Amniotic epithelial cell (primary cell): ENCODE measurements around the gene DISC1.
A peak's percentile ranks its signal among the peaks of the same experiment; 100 is the strongest.
"Not testable (repeated sequence)": the region's sequence is repeated elsewhere in the genome, so short reads cannot be mapped to it uniquely, and the experiment has no call there.

Experiments used
- DNase-seq: peaks from one replicate; pipeline ENCODE4 v3.0.0-alpha.2; 2010; ENCODE audit warnings: low read depth

The DISC1 gene

DNA sequence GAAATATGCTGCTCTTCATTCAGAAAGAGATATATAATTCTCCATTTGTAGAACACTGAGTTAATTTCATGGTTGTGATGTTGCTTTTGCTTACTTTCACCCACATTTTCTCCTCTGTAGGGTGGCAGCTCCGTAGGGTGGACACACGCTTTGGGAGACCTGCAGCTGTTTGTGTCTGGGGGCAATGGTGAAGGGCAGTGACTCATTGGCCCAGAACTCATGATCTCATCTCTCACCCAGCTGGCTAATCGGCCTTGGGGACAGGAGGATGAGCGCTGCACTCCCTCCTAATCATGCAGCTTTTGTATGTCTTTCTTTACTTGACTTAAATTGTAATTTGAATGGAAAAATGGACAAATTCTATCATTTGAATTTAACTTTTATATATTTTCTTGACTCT is 9.6 kb downstream of the DISC1 start:
- peak; percentile 54 for DNase-seq

DNA sequence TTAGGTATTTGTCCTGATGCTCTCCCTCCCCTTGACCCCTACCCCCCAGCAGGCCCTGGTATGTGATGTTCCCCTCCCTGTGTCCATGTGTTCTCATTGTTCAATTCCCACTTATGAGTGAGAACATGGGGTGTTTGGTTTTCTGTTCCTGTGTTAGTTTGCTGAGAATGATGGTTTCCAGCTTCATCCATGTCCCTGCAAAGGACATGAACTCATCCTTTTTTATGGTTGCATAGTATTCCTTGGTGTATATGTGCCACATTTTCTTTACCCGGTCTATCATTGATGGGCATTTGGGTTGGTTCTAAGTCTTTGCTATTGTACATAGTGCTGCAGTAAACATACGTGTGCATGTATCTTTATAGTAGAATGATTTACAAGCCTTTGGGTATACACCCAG is 10.3 kb downstream of the DISC1 start:
- DNase-seq = not testable (repeated sequence)

DNA sequence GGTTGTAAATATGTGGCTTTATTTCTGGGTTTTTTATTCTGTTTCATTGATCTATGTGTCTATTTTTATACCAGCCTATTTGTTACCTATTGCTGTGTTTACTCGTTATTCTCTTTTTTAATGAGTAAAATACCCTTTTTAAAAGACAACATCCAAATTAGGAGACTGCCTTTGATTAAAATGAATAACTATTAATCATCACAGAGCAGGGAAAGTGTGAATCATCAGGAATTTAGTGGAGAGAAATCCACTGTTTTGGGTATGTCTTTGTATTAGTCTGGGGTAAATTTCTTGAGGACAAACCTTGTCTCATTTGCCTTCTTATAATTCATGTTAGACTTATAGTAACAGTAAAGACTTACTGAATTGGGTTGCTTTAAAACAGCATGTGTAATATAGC is 12.1 kb downstream of the DISC1 start:
- DNase-seq = no peak

DNA sequence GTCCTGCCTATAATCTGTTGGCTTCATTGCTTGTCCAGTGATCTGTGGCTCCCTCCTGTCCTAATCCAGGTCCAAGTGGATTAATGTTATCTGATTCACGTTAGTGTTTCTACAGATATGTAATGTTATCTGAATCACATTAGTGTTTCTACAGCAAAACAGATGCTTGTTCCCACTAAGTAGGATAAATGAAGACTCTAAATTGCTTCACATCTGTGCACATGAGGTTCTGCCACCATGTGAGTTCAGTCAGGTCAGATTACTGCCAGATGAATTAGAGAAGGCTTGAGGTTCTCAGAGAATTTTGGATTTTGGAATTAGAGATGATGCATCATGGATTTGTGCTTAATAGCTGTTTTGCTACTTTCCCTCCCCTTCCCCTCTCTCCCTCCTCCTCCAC is 13.2 kb downstream of the DISC1 start:
- peak; percentile 40 for DNase-seq

DNA sequence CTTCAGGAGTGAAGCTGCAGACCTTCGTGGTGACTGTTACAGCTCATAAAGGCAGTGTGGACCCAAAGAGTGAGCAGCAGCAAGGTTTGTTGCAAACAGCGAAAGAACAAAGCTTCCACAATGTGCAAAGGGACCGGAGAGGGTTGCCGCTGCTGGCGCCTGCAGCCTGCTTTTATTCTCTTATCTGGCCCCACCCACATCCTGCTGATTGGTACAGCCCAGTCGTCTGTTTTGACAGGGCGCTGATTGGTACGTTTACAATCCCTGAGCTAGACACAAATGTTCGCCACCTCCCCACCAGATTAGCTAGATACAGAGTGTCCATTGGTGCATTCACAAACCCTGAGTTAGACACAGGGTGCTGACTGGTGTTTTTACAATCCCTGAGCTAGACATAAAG is 14.9 kb downstream of the DISC1 start:
- DNase-seq = not testable (repeated sequence)

GRCh38 chr1:231642061-231642460 is 15.5 kb downstream of the DISC1 start:
- not testable (repeated sequence) for DNase-seq

DNA sequence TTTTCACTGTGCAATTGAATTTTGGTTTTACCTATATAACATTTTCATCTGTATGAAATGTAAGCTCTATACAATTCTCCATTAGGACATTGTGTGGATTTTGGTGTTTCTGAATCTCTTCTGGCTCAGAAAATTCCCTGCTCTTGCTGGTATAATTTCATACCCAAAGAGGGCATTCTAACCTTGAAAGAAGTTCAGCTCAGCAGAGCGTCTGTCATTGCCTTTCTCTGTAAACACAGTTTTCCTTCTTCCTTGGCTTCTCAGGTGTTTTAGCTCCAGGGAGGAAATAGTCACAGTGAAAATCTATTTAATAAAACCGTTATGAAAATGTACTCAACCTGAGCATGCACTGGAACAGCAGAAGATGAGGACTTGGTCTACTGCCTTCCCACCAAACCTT is 16.0 kb downstream of the DISC1 start:
- DNase-seq = no peak

DNA sequence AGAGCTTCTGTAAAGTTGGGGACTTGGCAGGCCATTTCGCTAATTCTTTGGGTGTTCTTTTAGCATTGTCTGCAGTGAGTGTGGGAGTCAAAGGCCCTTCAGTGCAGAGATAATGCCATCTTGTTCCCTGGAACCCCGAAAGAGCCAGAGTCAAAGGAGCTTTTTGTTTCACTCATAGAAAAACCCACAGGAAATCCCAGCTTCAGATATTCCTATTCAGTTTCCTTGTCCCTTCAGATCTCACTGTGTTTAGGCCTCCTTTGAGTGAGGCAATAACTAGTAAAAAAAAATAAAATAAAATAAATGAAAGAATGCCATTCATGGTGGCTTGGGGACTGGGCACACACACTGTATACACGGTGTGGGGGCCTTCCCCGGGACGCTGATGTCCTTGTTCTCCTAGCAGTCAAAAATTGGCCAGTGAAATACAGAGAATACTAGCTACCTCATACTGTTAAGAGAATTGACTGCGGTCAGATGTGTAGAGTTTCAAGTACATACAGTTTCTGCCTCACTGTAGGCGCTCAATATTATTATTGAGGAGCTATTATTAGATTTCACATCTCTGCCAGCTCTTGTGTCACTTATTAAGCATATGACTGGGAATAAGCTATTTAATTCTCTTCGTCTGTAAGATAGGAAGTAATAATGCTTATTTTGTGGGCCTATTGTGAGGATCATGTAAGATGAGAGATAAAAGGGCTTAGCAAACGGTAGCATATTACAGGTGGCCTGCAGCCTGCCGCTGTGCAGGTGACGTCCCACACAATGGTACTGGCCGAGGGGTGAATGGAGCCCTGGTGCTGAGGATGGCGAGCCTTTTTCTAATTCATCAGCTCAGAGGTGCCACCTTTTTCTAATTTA is 16.7 kb downstream of the DISC1 start:
- no peak for DNase-seq

- DNase-seq = no peak
Observed at GRCh38 chr1:231643935-231644237, 17.3 kb downstream of the DISC1 start.

DNA sequence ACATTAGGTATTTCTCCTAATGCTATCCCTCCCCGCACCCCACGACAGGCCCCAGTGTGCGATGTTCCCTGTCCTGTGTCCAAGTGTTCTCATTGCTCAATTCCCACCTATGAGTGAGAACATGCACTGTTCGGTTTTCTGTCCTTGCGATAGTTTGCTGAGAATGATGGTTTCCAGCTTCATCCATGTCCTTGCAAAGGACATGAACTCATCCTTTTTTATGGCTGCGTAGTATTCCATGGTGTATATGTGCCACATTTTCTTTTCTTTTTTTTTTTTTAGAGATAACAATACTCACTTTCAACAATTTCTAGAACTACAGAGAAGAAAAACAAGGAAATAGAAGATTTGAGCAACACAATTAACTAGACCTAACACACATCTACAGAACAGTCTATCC is 19.0 kb downstream of the DISC1 start:
- DNase-seq = not testable (repeated sequence)

- DNase-seq = not testable (repeated sequence)
Observed at GRCh38 chr1:231646165-231646564, 19.6 kb downstream of the DISC1 start.

- DNase-seq = not testable (repeated sequence)
Observed at GRCh38 chr1:231651621-231652260, 25.2 kb downstream of the DISC1 start.

- DNase-seq = no peak
Observed at GRCh38 chr1:231653632-231654031, 27.0 kb downstream of the DISC1 start.

GRCh38 chr1:231656741-231657140 is 30.2 kb downstream of the DISC1 start:
- no peak for DNase-seq

DNA sequence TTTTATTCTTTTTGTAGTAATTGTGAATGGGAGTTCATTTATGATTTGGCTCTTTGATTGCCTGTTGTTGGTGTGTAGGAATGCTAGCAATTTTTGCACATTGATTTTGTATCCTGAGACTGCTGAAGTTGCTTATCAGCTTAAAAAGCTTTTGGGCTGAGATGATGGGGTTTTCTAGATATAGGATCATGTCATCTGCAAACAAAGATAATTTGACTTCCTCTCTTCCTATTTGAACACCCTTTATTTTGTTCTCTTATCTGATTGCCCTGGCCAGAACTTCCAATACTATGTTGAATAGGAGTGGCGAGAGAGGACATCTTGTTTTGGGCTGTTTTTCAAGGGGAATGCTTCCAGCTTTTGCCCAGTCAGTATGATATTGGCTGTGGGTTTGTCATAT is 31.6 kb downstream of the DISC1 start:
- not testable (repeated sequence) for DNase-seq

GRCh38 chr1:231660198-231660597 is 33.6 kb downstream of the DISC1 start:
- no peak for DNase-seq

GRCh38 chr1:231663211-231663792 is 36.7 kb downstream of the DISC1 start:
- peak; percentile 54 for DNase-seq

GRCh38 chr1:231665101-231665500 is 38.5 kb downstream of the DISC1 start:
- no peak for DNase-seq

DNA sequence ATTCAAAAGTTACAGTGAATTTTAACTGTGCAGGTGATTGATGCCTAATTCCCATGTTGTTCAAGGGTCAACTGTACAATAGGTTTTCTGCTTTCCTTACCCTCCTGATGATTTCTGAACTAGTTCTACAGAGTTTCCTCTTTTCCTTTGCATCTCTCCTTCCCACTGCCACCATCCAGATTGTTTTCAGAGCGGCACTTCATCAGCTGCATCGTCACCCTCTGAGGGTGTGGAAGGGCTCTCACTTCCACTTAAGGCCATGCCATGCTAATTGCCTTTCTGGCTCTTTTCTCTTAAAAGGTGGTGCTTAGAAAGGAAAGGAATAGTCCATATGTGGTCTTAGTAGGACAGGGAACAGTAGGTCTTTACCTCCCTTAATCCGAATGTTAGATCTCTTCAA is 39.1 kb downstream of the DISC1 start:
- no peak for DNase-seq

- no peak for DNase-seq
Observed at GRCh38 chr1:231666220-231666936, 39.8 kb downstream of the DISC1 start.

DNA sequence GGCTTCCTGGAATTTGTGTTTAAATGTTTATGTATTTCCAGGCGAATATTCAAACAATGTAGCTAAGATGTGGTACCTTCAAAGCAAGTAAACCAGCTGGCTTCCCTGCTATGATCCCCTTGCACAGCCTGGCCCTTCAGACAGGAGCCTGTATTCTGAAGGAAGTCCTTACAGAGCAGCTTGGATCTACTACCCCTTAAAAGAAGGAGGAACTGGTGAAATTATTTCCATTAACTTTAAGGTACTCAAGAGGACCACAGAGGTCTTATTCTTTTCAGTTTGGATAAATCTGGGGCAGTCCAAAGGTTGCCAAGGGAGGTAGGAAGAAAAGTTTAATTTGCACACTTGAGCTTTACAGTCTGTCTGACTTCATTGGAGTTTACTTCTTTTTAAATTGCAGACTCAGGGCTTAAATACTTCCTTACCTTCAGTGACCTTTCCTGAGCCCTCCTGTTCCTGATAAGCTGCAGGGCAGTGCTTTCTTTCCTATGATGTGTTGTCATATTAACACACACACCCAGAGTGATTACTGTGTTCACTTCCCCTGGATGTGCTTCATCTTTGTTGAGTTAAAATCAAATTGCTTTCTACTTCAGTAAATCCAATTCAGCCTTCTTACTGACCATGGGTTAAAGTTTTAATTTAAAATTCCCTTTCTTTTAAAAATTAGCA is 40.5 kb downstream of the DISC1 start:
- no peak for DNase-seq

GRCh38 chr1:231667896-231668506 is 41.4 kb downstream of the DISC1 start:
- DNase-seq = no peak
